SK-N-MC (cell line): Measurements from ENCODE around the gene GTF2E1.

Experiments used
- EZH2 ChIP-seq: fragments of 200-600 bp; sonication (generic); IDR thresholded peaks from one replicate; pipeline ENCODE4 v1.6.1; 2017; ENCODE audit warnings: antibody characterized with exemption
- POLR2AphosphoS5 ChIP-seq: IDR thresholded peaks from 2 replicates; pipeline ENCODE4 v1.6.1; 2012; ENCODE audit warnings: mild to moderate bottlenecking, low read depth, low read length, borderline replicate concordance

DNA sequence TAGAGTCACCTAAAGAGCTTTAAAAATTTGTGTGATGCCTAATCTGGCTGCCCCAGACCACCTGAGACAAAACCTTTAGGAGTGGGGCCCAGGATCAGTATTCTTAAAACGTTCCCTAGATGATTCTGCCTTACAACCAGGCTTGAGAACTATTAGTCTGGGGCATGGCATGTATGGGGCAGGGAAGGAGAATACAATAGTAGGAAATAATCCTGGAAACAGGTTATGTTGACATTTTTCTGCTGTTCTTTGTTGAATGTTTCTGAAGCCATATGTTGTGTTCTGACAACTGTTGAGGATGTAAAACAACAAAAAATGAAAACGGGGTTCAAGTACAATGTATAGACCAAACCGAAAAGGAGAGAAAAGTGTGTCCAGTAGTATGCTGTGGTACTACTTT, 2.9 kb downstream of the GTF2E1 start:
- TF ChIP-seq EZH2 = no peak
- no peak for TF ChIP-seq POLR2AphosphoS5
